Astrocyte (in vitro differentiated cells and primary cell): Measurements from ENCODE around the gene KIAA0232. TPM values are rescaled to one million over a fixed set of nuclear protein-coding genes. Genes with fewer than 3 reads are reported as not detected.
"Not testable (repeated sequence)": the region's sequence is repeated elsewhere in the genome, so short reads cannot be mapped to it uniquely, and the experiment has no call there.

Source experiments
- DNase-seq: peaks from one replicate; pipeline ENCODE4 v3.0.0-alpha.2; 2010; ENCODE audit warnings: low read depth
- FAIRE-seq: peaks from 2 replicates; lab custom pipeline; 2011; peaks lifted over from hg19 to GRCh38; lab: Jason Lieb, UNC
- H2AFZ ChIP-seq: 2 replicates; pipeline ENCODE4 v1.6.0; 2012; ENCODE audit warnings: low read depth, low read length, inconsistent platforms
- H3K27ac ChIP-seq: 2 replicates; pipeline ENCODE4 v1.5.1; 2011; ENCODE audit warnings: low read depth, low read length, inconsistent platforms
- H3K27me3 ChIP-seq: 2 replicates; pipeline ENCODE4 v1.6.0; 2011; ENCODE audit warnings: low read length, inconsistent platforms; ENCODE audit not compliant: insufficient read depth
- H3K36me3 ChIP-seq: 2 replicates; pipeline ENCODE4 v1.5.1; 2011; ENCODE audit warnings: low read length, inconsistent platforms; ENCODE audit not compliant: insufficient read depth
- H3K4me1 ChIP-seq: 2 replicates; pipeline ENCODE4 v1.5.1; 2011; ENCODE audit warnings: low read length, inconsistent platforms; ENCODE audit not compliant: insufficient read depth
- H3K4me2 ChIP-seq: 2 replicates; pipeline ENCODE4 v1.6.0; 2012; ENCODE audit warnings: low read length, inconsistent platforms
- H3K4me3 ChIP-seq: 2 replicates; pipeline ENCODE4 v1.5.1; 2011; ENCODE audit warnings: low read depth, mild to moderate bottlenecking, low read length, inconsistent platforms; ENCODE audit not compliant: insufficient read depth
- H3K79me2 ChIP-seq: 2 replicates; pipeline ENCODE4 v1.6.0; 2012; ENCODE audit warnings: mild to moderate bottlenecking, low read length, inconsistent platforms; ENCODE audit not compliant: insufficient read depth
- H3K9ac ChIP-seq: 2 replicates; pipeline ENCODE4 v1.6.0; 2012; ENCODE audit warnings: mild to moderate bottlenecking, low read length, inconsistent platforms
- H3K9me3 ChIP-seq: 2 replicates; pipeline ENCODE4 v1.5.1; 2012; ENCODE audit warnings: low read depth, mild to moderate bottlenecking, low read length, inconsistent platforms; ENCODE audit not compliant: insufficient read depth
- H4K20me1 ChIP-seq: 2 replicates; pipeline ENCODE4 v1.6.0; 2012; ENCODE audit warnings: low read length, inconsistent platforms; ENCODE audit not compliant: insufficient read depth
- H3K27ac Mint-ChIP-seq: one replicate; pipeline ENCODE4 v1.8.0; 2021; ENCODE audit warnings: mild to moderate bottlenecking, mixed read lengths; ENCODE audit not compliant: unreplicated experiment
- H3K27me3 Mint-ChIP-seq: one replicate; pipeline ENCODE4 v1.8.0; 2021; ENCODE audit warnings: low read depth, mixed read lengths; ENCODE audit not compliant: unreplicated experiment
- H3K36me3 Mint-ChIP-seq: one replicate; pipeline ENCODE4 v1.8.0; 2021; ENCODE audit warnings: low read depth, mixed read lengths; ENCODE audit not compliant: unreplicated experiment
- H3K4me1 Mint-ChIP-seq: one replicate; pipeline ENCODE4 v1.8.0; 2021; ENCODE audit warnings: low read depth, mixed read lengths; ENCODE audit not compliant: unreplicated experiment
- H3K4me3 Mint-ChIP-seq: one replicate; pipeline ENCODE4 v1.8.0; 2021; ENCODE audit warnings: mild to moderate bottlenecking, moderate library complexity, mixed read lengths; ENCODE audit not compliant: unreplicated experiment
- H3K9me3 Mint-ChIP-seq: one replicate; pipeline ENCODE4 v1.8.0; 2021; ENCODE audit warnings: mild to moderate bottlenecking, mixed read lengths; ENCODE audit not compliant: unreplicated experiment
- CTCF ChIP-seq: IDR thresholded peaks from 2 replicates; pipeline ENCODE4 v1.5.1; 2011; ENCODE audit warnings: low read depth, mild to moderate bottlenecking, inconsistent platforms, low read length, moderate library complexity; ENCODE audit not compliant: insufficient read depth
- EZH2 ChIP-seq: IDR thresholded peaks from 2 replicates; pipeline ENCODE4 v1.6.1; 2012; ENCODE audit warnings: mild to moderate bottlenecking, low read length, inconsistent platforms; ENCODE audit not compliant: insufficient read depth
- total RNA-seq: library from RNA; stranded (reverse); gene quantifications from 2 replicates; pipeline ENCODE4 v1.2.1, GENCODE V29; 2021

The KIAA0232 gene
- total RNA-seq, 1 donor from 2014 or later: 27.6 TPM

- Mint-ChIP-seq H3K4me3 (no peak overlapping the region), H3K36me3 (peaks cover 14% of the 10 kb centered on the region), H3K9me3 (no peaks in the 10 kb centered on the region), H3K27me3 (no peaks in the 10 kb centered on the region), H3K27ac (no peak overlapping the region), H3K4me1 (no peaks in the 10 kb centered on the region)
- Histone ChIP-seq H3K9ac (no peak overlapping the region), H3K4me3 (no peak overlapping the region), H3K36me3 (peaks cover 3% of the 10 kb centered on the region), H3K9me3 (no peaks in the 10 kb centered on the region), H3K27me3 (no peaks in the 10 kb centered on the region), H2AFZ (no peak overlapping the region), H3K27ac (no peak overlapping the region), H4K20me1 (peaks cover 40% of the 10 kb centered on the region), H3K4me1 (peaks cover 7% of the 10 kb centered on the region), H3K79me2 (peaks cover 30% of the 10 kb centered on the region), H3K4me2 (no peak overlapping the region)
- FAIRE-seq (no peak), DNase-seq (no peak)
- TF ChIP-seq CTCF (no peak), EZH2 (no peak)
Observed at GRCh38 chr4:6829086-6829485, 46.6 kb downstream of the KIAA0232 start.

GRCh38 chr4:6834867-6835266, 52.3 kb downstream of the KIAA0232 start:
- Mint-ChIP-seq H3K9me3 (no peaks in the 10 kb centered on the region), H3K4me1 (peaks cover 8% of the 10 kb centered on the region), H3K27me3 (no peaks in the 10 kb centered on the region), H3K36me3 (peaks cover 19% of the 10 kb centered on the region), H3K4me3 (no peak overlapping the region), H3K27ac (no peak overlapping the region)
- H3K9me3 ChIP-seq: no peaks in the 10 kb centered on the region
- no peak overlapping the region for H2AFZ ChIP-seq
- no peak overlapping the region for H3K9ac ChIP-seq
- no peak overlapping the region for H3K4me2 ChIP-seq
- H3K4me3 ChIP-seq: no peak overlapping the region
- peaks cover 12% of the 10 kb centered on the region for H4K20me1 ChIP-seq
- H3K27me3 ChIP-seq: no peaks in the 10 kb centered on the region
- no peak overlapping the region for H3K27ac ChIP-seq
- H3K4me1 ChIP-seq: no peaks in the 10 kb centered on the region
- H3K79me2 ChIP-seq: peaks cover 14% of the 10 kb centered on the region
- FAIRE-seq (peak; percentile 32), DNase-seq (no peak)
- TF ChIP-seq EZH2 (no peak), CTCF (no peak)
- no peaks in the 10 kb centered on the region for H3K36me3 ChIP-seq

- H3K4me1 Mint-ChIP-seq: peaks cover 16% of the 10 kb centered on the region
- not testable (repeated sequence) for H3K27ac Mint-ChIP-seq, H3K9me3 Mint-ChIP-seq, H3K4me1 ChIP-seq, FAIRE-seq, H3K9ac ChIP-seq, H3K36me3 ChIP-seq, H2AFZ ChIP-seq, H3K27me3 Mint-ChIP-seq, H3K4me3 Mint-ChIP-seq, H3K4me3 ChIP-seq, H3K27me3 ChIP-seq, DNase-seq, H3K4me2 ChIP-seq, H3K9me3 ChIP-seq, H3K27ac ChIP-seq
- peaks cover 20% of the 10 kb centered on the region for H4K20me1 ChIP-seq
- H3K79me2 ChIP-seq: peaks cover 17% of the 10 kb centered on the region
- peaks cover 19% of the 10 kb centered on the region for H3K36me3 Mint-ChIP-seq
Observed at GRCh38 chr4:6835616-6836015, 53.1 kb downstream of the KIAA0232 start.

GRCh38 chr4:6837106-6837505, 54.6 kb downstream of the KIAA0232 start:
- H3K4me1 Mint-ChIP-seq: peaks cover 21% of the 10 kb centered on the region
- H3K36me3 Mint-ChIP-seq: peaks cover 13% of the 10 kb centered on the region
- FAIRE-seq, H3K27ac ChIP-seq, H3K4me1 ChIP-seq, H3K27ac Mint-ChIP-seq, H3K4me2 ChIP-seq, H3K27me3 ChIP-seq, H3K36me3 ChIP-seq, H3K9ac ChIP-seq, H3K9me3 ChIP-seq, H2AFZ ChIP-seq, H3K4me3 Mint-ChIP-seq, H3K4me3 ChIP-seq, H3K9me3 Mint-ChIP-seq, DNase-seq, H3K27me3 Mint-ChIP-seq: not testable (repeated sequence)
- Histone ChIP-seq H3K79me2 (peaks cover 13% of the 10 kb centered on the region), H4K20me1 (peaks cover 22% of the 10 kb centered on the region)
